Ecto neural progenitor cell (in vitro differentiated cells): ENCODE data around the gene SLC7A14.
A peak's percentile ranks its signal among the peaks of the same experiment; 100 is the strongest.

Experiments
- DNase-seq: peaks from one replicate; pipeline ENCODE4 v3.0.0-alpha.2; 2018; ENCODE audit warnings: low spot score

SLC7A14 gene

DNA sequence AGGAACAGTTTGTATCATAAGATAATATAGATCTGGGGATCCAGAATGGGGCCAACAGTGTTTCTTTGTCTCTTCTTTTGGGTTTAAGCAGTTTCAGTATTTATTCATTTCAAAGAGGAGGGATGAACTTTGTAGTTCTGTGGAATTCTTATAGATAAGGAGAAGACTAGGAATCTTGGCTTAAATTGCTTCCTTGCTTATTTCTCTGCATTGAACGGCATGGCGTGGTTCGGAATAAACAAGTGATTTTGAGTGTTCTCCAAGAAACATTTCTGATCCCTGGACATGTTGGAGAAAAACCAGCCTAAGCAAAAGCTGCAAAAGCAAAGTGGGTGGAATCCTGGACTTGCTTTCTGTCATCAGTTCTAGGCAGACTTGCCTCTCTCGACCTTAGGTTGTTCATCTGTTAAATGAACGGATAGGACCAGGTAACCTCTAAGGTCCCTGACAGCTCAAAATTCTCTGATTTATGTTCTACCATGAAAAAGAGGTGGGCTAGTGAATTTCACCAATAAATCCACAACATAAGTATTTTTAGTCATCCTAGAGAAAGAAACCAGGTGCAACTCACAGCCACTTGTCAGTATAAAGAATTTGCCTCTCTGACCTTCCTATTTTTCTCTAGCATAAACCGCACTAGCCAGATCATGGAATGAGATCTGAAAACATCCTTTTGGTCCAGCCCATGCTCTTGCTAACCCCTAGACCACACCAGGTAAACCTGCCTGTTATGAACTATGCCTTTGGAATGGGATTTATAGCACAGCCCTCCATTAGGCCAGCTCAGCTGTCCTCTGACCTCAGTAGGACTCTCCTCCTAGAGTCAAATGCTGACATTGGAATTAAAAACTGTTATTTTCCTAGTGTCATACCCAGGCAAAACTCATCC, 88.4 kb downstream of the SLC7A14 start:
- no peak for DNase-seq

DNA sequence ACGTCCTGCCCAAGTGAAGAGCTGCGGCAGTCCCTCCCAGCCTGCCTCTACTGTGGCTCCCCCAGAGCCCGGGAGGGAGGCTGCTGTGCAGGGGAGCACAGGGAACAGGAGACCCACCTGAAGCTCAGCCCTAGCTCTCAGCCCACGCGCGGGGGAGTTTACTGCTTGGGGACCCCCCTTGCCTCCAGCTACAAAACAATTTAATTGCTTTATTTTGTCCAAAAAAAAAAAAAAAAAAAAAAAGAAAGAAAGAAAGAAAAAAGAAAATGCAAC, 89.1 kb downstream of the SLC7A14 start:
- DNase-seq: no peak

DNA sequence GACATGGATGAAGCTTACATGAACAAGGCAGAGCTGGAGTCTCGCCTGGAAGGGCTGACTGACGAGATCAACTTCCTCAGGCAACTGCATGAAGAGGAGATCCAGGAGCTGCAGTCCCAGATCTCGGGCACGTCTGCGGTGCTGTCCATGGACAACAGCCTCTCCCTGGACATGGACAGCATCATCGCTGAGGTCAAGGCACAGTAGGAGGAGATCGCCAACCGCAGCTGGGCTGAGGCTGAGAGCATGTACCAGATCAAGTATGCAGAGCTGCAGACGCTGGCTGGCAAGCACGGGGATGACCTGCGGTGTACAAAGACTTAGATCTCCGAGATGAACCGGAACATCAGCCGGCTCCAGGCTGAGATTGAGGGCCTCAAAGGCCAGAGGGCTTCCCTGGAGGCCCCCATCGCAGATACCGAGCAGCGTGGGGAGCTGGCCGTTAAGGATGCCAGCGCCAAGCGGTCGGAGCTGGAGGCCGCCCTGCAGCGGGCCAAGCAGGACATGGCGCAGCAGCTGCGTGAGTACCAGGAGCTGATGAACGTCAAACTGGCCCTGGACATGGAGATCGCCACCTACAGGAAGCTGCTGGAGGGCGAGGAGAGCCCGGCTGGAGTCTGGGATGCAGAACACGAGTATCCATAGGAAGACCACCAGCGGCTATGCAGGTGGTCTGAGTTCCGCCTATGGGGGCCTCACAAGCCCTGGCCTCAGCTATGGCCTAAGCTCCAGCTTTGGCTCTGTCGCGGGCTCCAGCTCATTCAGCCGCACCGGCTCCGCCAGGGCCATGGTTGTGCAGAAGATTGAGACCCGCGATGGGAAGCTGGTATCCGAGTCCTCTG, 89.6 kb downstream of the SLC7A14 start:
- no peak for DNase-seq

DNA sequence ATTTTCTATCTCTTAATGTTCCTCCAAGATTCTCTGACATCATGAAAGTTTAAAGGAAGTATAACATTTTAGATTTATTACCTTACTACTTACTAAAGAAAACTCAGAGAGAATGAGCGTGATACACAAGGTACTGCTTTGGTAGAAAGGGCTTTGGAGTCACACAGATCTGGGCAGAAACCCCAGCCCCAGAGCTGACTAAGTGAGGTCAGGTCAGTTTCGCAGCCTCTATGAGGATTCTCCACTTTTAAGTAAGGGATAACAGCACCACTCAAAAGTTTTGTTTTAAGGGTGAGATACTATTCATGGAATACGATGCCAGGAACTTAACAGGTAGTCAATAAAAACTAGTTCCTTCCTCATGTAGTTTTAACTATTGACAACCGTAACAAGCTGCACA, 91.1 kb downstream of the SLC7A14 start:
- no peak for DNase-seq

DNA sequence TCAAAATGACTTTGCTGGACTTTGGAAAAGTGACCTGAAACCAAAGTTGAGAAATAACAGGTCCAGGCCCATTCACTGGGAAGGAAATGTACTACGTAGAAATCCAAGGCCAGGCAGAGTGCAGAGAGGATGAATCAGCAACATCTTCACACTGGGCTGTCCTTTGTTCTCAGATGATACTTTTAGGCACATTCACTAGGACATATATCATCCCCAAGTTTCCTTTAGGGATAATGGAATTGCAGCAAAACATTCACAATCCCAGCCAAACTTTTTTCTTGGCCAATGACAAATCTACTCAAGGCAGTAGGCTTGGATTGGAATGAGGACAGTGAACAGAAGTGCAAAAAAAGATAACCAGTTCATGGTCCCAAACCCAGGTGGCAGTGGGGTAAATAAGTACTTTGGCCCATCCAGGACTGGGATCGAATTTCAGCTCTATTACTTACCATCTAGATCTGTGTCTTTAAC, 92.1 kb downstream of the SLC7A14 start:
- no peak for DNase-seq

DNA sequence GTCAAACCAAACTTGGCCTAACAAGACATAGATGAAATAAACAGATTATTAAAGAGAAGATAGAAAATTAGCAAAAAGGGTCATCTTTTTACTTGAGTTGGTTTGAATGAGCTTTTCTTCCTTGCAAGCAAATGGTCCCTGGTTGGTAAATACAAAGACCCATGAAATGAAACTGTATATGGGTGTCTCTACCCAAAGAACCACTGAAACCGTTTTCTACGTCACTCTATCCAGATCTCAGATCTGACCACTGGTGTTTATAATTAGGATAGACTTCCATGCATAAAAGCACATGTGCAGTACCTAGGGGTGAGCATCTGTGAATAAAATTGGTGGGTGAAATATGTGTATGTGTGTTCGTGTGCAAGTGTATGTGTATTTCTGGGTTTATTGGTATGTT, 94.0 kb downstream of the SLC7A14 start:
- DNase-seq: no peak

DNA sequence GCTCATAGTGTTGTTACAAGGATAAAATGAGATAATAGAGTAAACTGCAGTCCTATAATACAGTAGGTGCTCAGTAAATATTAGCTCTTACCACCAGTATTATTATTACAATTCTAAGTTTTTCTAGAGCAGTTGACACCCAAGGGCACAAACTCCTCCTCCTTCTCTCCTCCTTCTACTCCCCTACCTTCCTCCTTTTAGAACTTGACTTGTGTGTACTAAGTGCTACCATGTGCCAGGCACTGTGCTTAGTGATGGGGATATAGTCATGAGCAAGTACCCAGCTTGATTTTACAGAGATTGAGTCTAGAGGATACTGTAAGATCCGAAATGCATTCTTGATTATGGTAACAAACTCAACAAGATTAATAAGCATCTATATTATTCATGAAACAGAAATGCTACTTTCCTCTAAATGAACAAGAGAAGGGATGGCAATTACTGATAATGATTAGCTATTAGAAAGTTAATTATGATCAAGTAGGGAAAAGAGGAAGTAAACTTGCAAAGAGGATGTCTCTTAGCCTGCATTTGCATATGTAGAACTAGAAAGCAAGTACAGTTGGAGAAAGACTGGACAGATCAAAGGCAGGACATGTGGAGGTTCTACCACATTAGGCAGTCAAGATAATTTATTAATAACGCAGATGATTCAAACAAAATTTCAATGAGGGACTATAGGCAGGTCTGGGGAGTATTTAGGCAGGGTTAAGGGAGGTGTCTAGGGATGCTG, 94.9 kb downstream of the SLC7A14 start:
- DNase-seq: no peak

DNA sequence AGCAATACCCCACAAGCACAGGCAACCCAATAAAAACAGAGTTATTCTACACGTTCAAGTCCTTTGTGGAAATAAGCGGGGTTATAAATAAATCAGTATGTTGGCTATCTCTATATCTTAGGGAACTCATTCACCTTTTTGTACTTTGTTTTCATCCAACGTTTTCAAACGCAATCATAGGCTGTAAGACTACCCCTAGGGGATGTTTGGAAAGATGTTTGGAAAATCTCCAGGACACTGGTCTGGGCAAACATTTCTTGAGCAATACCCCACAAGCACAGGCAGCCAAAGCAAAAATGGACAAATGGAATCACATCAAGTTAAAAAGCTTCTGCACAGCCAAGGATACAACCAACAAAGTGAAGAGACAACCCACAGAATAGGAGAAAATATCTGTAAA, 97.1 kb downstream of the SLC7A14 start:
- DNase-seq: no peak

DNA sequence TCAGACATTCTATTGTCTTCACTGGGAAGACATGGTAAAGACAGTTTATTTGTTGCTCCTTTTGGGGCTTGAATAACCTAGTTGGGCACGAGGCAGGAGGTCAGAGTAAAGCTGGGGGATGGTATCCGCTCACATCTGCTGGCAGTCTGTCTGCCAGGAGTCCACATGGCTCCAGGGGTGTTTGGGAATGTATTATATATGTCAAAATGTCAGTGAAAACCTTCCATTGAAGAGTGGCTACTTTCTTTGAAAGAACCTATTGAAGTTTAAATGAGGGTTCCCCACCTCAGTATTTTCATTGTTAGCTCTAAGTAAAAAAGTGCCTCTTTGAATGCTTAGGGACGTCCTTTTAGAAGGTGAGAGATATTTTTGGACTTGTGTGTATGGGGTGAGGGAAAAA, 98.8 kb downstream of the SLC7A14 start:
- no peak for DNase-seq

DNA sequence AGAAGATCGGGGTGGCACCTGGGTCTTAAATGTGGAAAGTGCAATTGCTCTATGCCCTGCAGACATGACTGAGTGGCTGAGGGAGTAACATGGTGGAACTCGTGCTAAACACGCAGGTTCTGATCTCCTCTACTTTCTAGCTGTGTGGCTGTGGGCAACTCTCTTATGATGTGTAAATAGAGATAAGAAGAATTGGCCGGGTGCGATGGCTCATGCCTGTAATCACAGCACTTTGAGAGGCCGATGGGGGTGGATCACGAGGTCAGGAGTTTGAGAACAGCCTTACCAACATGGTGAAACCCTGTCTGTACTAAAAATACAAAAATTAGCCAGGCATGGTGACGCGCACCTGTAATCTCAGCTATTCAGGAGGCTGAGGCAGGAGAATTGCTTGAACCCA, 99.5 kb downstream of the SLC7A14 start:
- no peak for DNase-seq

DNA sequence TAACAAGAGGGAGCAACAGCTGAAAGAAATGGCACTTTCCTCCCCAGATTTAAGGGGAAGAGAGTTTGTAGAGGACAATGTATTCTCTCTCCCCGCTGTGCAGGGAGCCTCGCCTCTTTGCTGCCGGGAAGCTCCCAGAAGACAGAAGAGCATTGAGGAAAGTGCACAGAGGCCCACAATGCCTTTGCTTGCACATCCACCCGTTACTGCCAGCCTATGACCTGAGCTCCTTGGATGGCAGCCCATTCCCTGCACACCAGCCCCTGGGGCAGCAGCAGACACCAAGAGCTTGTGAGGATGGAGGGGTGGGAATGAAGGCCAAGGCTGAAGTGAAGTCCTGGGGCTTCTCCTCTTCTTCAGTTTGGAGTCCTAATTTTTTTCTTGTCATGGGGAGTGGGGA, 100.2 kb downstream of the SLC7A14 start:
- DNase-seq: no peak

DNA sequence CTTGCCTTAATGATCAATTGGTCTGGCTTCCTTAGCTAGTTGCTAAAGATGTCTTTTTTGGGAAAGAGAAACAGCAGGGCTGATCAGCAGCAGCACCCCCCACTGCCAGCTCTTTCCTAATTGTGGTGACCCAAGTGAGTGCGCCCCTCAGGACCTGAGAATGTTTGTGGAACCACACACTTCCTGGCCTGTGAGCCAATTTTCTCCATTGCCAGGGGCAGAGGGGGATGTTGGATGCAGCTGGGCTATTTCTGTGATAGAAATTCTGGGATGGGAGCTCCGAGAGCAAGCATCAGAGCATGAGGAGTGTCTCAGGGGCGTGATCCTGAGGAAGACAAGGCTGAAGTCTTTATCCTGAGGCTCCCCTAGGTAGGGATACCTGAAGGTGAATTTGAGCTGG, 100.6 kb downstream of the SLC7A14 start:
- DNase-seq: no peak

DNA sequence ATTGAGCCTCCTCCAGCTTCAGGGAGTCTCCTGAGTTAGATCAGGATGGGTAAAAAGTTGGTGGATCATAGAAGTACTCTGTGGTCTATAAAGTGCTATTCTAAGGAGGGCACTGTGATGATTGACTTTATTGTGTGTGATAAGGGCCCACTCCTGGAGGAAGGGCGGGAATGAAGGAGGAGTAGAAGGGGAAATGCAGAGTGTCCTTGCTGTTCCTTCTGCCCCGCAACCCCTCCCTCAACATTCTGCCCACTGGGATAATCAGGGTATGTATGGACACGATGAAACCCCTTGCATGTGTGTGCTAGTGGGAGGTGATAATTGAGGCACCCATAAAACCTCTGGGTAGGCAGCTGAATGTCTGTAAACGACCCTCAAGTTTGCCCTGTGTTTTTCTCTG, 101.0 kb downstream of the SLC7A14 start:
- no peak for DNase-seq

DNA sequence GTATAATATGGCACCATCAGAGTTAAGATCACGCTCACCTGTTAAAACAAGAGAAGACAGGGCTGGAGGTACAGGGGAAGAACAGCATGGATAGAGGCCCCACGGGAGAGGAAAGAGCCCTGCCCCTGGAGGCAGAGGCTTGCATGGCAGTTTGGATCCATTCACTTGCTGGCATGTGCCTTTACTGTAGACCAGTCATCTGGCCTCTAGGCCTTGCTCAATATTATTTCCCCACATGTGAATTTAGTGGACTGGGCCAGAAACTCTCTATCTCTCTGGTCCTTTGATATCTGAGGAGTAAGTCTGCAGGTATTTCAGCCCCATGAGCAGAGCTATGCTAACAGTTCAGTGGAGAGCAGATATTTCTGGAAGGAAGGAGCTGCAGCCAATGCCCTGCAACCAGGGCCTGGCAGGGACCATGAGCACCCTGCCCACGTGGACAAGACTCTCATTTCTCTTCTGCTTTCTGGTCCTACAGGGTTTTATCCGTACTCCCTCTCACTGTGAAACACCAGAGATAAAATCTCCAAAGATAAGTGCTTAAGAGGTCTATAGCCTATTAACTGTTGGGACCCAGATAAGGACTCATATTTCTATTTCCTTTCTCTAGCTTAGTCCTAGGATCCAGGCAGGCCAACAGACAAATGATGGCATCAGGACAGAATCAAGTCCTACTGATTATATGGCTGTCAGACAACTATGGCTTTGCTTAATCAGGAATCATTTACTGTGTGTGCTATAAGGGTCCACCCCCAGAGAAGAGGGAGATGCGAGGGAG, 102.2 kb downstream of the SLC7A14 start:
- no peak for DNase-seq

DNA sequence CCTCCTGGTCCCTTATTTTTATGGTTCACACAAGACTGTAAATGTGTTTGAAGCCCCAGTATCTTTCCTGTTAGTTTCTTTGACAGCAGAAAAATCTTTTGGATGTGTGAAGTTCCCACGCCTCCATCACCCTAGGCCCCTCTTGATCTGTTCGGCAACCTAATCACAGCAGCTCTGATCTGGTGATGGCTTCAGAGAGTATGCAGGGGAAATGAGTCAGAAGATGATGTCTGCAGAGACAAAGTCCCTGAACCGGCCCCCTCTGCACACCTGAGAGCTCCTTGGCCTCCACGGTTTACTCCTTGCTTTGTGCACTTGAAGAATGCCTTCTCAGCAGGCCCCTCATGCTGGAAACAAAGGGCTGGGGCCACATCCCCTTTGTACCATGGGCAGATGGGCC, 103.7 kb downstream of the SLC7A14 start:
- no peak for DNase-seq

DNA sequence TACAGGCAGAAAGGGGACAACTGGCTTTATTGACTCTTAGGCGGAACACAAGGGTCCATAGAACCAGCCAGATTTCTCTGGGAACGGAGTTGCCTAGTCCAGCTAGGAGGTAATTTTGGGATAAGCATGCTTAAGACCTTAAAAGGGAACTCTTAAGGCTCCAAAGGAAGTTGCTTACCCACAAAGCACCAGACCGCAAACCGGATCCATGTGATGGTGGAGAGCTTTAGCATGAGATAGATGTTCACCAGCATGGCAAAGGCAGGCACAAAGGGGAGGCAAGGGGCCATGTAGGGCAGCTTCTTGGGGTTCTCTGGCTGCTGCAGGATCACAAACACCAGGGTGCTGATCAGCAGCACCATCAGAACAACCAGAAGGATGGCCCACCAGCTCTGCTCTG, 105.8 kb downstream of the SLC7A14 start:
- no peak for DNase-seq

DNA sequence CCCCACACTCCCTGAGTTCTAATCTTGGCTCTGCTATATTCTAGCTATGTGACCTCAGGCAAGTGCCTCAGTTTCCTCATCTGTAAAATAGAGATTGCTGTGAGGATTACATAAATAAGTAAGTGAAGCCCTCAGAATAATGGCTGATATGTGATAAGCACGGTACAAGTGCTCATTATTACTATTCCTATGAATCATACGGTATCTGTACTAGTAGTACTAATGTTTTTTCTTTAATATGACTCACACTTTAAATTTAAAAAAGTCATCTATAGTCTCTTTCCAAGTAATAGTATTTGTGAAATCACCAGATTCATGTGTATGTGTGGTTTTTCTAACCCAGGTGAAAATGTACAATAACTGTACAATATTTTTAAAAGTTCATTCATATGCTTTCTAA, 108.5 kb downstream of the SLC7A14 start:
- DNase-seq: no peak

DNA sequence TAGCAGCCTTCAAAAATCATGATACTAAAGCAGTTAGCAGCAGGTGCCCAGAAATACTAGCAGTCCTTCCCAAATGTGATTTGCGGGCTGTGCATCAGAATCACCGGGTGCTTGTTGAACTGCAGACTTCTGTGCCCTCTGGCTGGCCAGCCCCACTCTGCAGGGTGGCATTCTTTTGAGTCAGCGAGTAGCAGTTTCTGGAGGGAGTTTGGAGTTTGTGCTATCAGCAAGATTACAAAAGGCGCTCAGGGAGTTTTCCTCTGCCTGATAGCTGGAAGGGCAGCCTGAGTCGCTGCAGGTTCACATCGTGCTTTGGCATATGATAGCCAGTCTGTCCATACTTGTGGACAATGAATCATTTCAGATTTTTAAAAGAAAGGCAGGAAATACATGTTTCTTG, 109.6 kb downstream of the SLC7A14 start:
- peak; percentile 57 for DNase-seq

DNA sequence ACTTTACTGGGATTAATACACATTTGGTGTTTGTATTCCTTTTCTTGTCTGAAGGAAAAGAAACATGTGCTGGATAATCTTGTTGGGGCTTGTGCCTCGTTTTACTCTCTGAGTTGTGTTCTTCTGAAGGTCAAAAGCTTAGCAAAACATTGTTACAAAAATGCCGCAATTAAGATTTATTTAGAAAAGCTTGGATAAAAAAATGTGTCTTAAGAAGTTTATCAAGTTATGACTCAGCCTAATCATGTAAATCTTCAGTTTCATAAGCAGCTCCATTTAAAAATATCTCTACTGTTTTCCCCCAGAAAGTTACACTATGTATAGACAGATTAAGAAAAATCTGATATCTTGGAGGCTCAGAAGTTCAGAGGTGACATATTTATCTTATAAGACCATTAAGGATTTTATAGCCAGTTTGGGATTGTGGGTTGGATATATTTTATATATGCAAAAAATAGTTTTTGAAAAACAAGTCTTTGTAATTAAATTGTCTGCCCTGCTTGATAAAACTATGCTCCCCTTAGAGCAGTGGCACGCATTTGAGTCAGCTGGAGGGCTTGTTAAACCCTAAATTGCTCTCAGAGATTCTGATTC, 110.7 kb downstream of the SLC7A14 start:
- DNase-seq: no peak

DNA sequence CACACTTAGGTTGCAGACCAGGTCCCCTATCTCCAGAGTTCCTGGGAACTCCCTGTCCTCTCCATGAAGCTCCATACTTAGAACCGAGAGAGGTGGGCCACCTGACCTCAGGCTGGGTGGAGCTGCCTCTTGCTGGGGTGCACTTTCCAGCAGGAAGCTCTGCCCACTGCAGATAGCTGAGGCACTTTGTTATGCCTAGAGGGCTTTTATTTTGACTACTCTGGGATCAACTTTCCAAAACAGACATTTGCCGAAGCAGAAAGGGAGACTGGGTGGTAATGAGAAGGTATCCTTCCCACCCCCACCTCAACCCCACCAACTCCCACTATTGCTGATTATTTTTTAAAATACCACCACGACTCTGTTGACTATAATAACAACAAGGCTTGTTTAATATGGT, 112.5 kb downstream of the SLC7A14 start:
- DNase-seq: no peak

DNA sequence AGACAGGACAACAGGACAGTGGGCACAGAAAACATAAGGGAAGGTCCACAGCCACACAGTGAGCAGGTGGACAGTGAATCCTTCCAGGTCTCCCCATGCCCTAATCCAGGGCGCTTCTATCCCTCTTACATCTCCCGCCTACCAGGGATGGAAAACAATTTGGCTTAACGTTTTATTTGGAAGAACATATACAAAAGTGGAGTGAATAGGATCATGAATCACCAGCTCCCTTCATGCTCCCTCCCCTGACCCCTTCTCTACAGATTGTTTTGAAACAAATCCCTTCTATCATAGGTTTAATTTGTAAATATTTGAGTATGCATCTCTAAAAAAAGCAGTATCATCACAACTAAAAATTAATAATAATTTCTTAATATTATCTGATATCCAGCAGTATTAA, 114.7 kb downstream of the SLC7A14 start:
- no peak for DNase-seq
